ENCODE results near the gene CUX1.

The CUX1 gene

GRCh38 chr7:102303669-102304422 is 486.4 kb downstream of the CUX1 start:
- H3K9ac ChIP-seq (ENCODE audit: insufficient read length, low read depth), result no peak overlapping the region
- TF ChIP-seq YY1 (IDR thresholded peaks at IDR 0.05; ENCODE audit: insufficient read depth, insufficient read length) (no peak), ZNF274 (IDR thresholded peaks at IDR 0.05; ENCODE audit: low read depth, low read length) (no peak), SUZ12 (IDR thresholded peaks at IDR 0.05; ENCODE audit: extremely low read depth, insufficient read depth, insufficient read length) (no peak)
- DNase-seq (ENCODE audit: low read depth, low spot score), result no peak
- H3K27me3 ChIP-seq (ENCODE audit: insufficient read depth, insufficient read length), result no peaks in the 10 kb centered on the region
- peaks cover 4% of the 10 kb centered on the region for H3K36me3 ChIP-seq (ENCODE audit: insufficient read depth, insufficient read length, low read length)
- no peaks in the 10 kb centered on the region for H3K9me3 ChIP-seq (ENCODE audit: insufficient read depth, low read length)
- H3K4me1 ChIP-seq (ENCODE audit: insufficient read depth, insufficient read length), result peaks cover 32% of the 10 kb centered on the region
- no peak overlapping the region for H3K4me3 ChIP-seq (ENCODE audit: insufficient read length, low read depth)

GRCh38 chr7:102304668-102305067 is 487.2 kb downstream of the CUX1 start:
- no peaks in the 10 kb centered on the region for H3K9me3 ChIP-seq (ENCODE audit: insufficient read depth, low read length)
- no peak for DNase-seq (ENCODE audit: low read depth, low spot score)
- H3K36me3 ChIP-seq (ENCODE audit: insufficient read depth, insufficient read length, low read length), result peaks cover 8% of the 10 kb centered on the region
- no peaks in the 10 kb centered on the region for H3K27me3 ChIP-seq (ENCODE audit: insufficient read depth, insufficient read length)
- TF ChIP-seq YY1 (IDR thresholded peaks at IDR 0.05; ENCODE audit: insufficient read depth, insufficient read length) (no peak), SUZ12 (IDR thresholded peaks at IDR 0.05; ENCODE audit: extremely low read depth, insufficient read depth, insufficient read length) (no peak), ZNF274 (IDR thresholded peaks at IDR 0.05; ENCODE audit: low read depth, low read length) (no peak)
- peaks cover 32% of the 10 kb centered on the region for H3K4me1 ChIP-seq (ENCODE audit: insufficient read depth, insufficient read length)
- H3K4me3 ChIP-seq (ENCODE audit: insufficient read length, low read depth), result no peak overlapping the region
- peak overlapping the region; percentile 6 for H3K9ac ChIP-seq (ENCODE audit: insufficient read length, low read depth)

GRCh38 chr7:102305414-102306268 is 488.2 kb downstream of the CUX1 start:
- H3K36me3 ChIP-seq (ENCODE audit: insufficient read depth, insufficient read length, low read length), result peaks cover 11% of the 10 kb centered on the region
- H3K9me3 ChIP-seq (ENCODE audit: insufficient read depth, low read length), result no peaks in the 10 kb centered on the region
- TF ChIP-seq SUZ12 (IDR thresholded peaks at IDR 0.05; ENCODE audit: extremely low read depth, insufficient read depth, insufficient read length) (no peak), ZNF274 (IDR thresholded peaks at IDR 0.05; ENCODE audit: low read depth, low read length) (no peak), YY1 (IDR thresholded peaks at IDR 0.05; ENCODE audit: insufficient read depth, insufficient read length) (no peak)
- H3K4me1 ChIP-seq (ENCODE audit: insufficient read depth, insufficient read length), result peaks cover 35% of the 10 kb centered on the region
- H3K27me3 ChIP-seq (ENCODE audit: insufficient read depth, insufficient read length), result no peaks in the 10 kb centered on the region
- DNase-seq (ENCODE audit: low read depth, low spot score), result no peak
- no peak overlapping the region for H3K4me3 ChIP-seq (ENCODE audit: insufficient read length, low read depth)
- H3K9ac ChIP-seq (ENCODE audit: insufficient read length, low read depth), result no peak overlapping the region

- Histone ChIP-seq H3K9me3 (ENCODE audit: insufficient read depth, low read length) (no peaks in the 10 kb centered on the region), H3K36me3 (ENCODE audit: insufficient read depth, insufficient read length, low read length) (peaks cover 11% of the 10 kb centered on the region), H3K4me3 (ENCODE audit: insufficient read length, low read depth) (no peak overlapping the region), H3K4me1 (ENCODE audit: insufficient read depth, insufficient read length) (peaks cover 34% of the 10 kb centered on the region), H3K9ac (ENCODE audit: insufficient read length, low read depth) (no peak overlapping the region), H3K27me3 (ENCODE audit: insufficient read depth, insufficient read length) (no peaks in the 10 kb centered on the region)
- TF ChIP-seq SUZ12 (IDR thresholded peaks at IDR 0.05; ENCODE audit: extremely low read depth, insufficient read depth, insufficient read length), result no peak
- no peak for TF ChIP-seq YY1 (IDR thresholded peaks at IDR 0.05; ENCODE audit: insufficient read depth, insufficient read length)
- TF ChIP-seq ZNF274 (IDR thresholded peaks at IDR 0.05; ENCODE audit: low read depth, low read length), result no peak
- DNase-seq (ENCODE audit: low read depth, low spot score), result peak; percentile 72
Observed at GRCh38 chr7:102306916-102307677, 489.7 kb downstream of the CUX1 start.

- DNase-seq (ENCODE audit: low read depth, low spot score), result no peak
- TF ChIP-seq ZNF274 (IDR thresholded peaks at IDR 0.05; ENCODE audit: low read depth, low read length) (no peak), SUZ12 (IDR thresholded peaks at IDR 0.05; ENCODE audit: extremely low read depth, insufficient read depth, insufficient read length) (no peak), YY1 (IDR thresholded peaks at IDR 0.05; ENCODE audit: insufficient read depth, insufficient read length) (no peak)
- H3K4me3 ChIP-seq (ENCODE audit: insufficient read length, low read depth), result no peak overlapping the region
- peaks cover 15% of the 10 kb centered on the region for H3K36me3 ChIP-seq (ENCODE audit: insufficient read depth, insufficient read length, low read length)
- H3K27me3 ChIP-seq (ENCODE audit: insufficient read depth, insufficient read length), result no peaks in the 10 kb centered on the region
- H3K9ac ChIP-seq (ENCODE audit: insufficient read length, low read depth), result no peak overlapping the region
- no peaks in the 10 kb centered on the region for H3K9me3 ChIP-seq (ENCODE audit: insufficient read depth, low read length)
- peaks cover 22% of the 10 kb centered on the region for H3K4me1 ChIP-seq (ENCODE audit: insufficient read depth, insufficient read length)
Observed at GRCh38 chr7:102310414-102310815, 493.0 kb downstream of the CUX1 start.

- H3K4me3 ChIP-seq (ENCODE audit: insufficient read length, low read depth), result no peak overlapping the region
- no peaks in the 10 kb centered on the region for H3K27me3 ChIP-seq (ENCODE audit: insufficient read depth, insufficient read length)
- no peak overlapping the region for H3K9ac ChIP-seq (ENCODE audit: insufficient read length, low read depth)
- no peaks in the 10 kb centered on the region for H3K9me3 ChIP-seq (ENCODE audit: insufficient read depth, low read length)
- no peak for TF ChIP-seq ZNF274 (IDR thresholded peaks at IDR 0.05; ENCODE audit: low read depth, low read length)
- no peak for TF ChIP-seq YY1 (IDR thresholded peaks at IDR 0.05; ENCODE audit: insufficient read depth, insufficient read length)
- peaks cover 18% of the 10 kb centered on the region for H3K4me1 ChIP-seq (ENCODE audit: insufficient read depth, insufficient read length)
- peaks cover 15% of the 10 kb centered on the region for H3K36me3 ChIP-seq (ENCODE audit: insufficient read depth, insufficient read length, low read length)
- DNase-seq (ENCODE audit: low read depth, low spot score), result no peak
Observed at GRCh38 chr7:102312317-102312716, 494.9 kb downstream of the CUX1 start.

Measured in NT2/D1 (cell line).